Hair follicular keratinocyte (primary cell): ENCODE results near the gene KRTAP12-4. TPM values are rescaled to one million over a fixed set of nuclear protein-coding genes. Genes with fewer than 3 reads are reported as not detected.

Experiments used
- total RNA-seq: library from RNA; depleted of rRNA; stranded (reverse); fragments of >200 nt; gene quantifications from 2 replicates; pipeline ENCODE4 v1.2.3, GENCODE V29; 2015

The KRTAP12-4 gene
- not detected in 2 replicates for total RNA-seq

GRCh38 chr21:44654576-44655175, at the start of gene KRTAP12-4:
Gene KRTAP12-4 (minus strand): TSS chr21:44654659. CDS start chr21:44654614, 45 bp downstream.

GRCh38 chr21:44697172-44697810, 42.8 kb upstream of the KRTAP12-4 start, which contains the start of gene KRTAP10-12:
Gene KRTAP10-12 (plus strand): TSS chr21:44697172. CDS start chr21:44697202, 30 bp downstream.

GRCh38 chr21:44681861-44682579, 27.6 kb upstream of the KRTAP12-4 start, which contains the start of gene KRTAP12-1:
Gene KRTAP12-1 (minus strand): TSS chr21:44682163. CDS start chr21:44682123, 40 bp downstream.

GRCh38 chr21:44666401-44667320, 12.2 kb upstream of the KRTAP12-4 start, which contains the start of gene KRTAP12-2:
Gene KRTAP12-2 (minus strand): TSS chr21:44666927. CDS start chr21:44666886, 41 bp downstream.

GRCh38 chr21:44657635-44658540, 3.4 kb upstream of the KRTAP12-4 start, which contains the start of gene KRTAP12-3:
Gene KRTAP12-3 (plus strand): TSS chr21:44657932. CDS start chr21:44657980, 48 bp downstream.

GRCh38 chr21:44646366-44647221, 7.9 kb downstream of the KRTAP12-4 start, which contains the start of gene KRTAP10-11:
Gene KRTAP10-11 (plus strand): TSS chr21:44646414. CDS start chr21:44646459, 45 bp downstream.

GRCh38 chr21:44637018-44637850, 17.2 kb downstream of the KRTAP12-4 start, which contains the start of gene KRTAP10-10:
Gene KRTAP10-10 (plus strand): TSS chr21:44637356. CDS start chr21:44637418, 62 bp downstream.

GRCh38 chr21:44626673-44627143, 27.8 kb downstream of the KRTAP12-4 start, which contains the start of gene KRTAP10-9:
Gene KRTAP10-9 (plus strand): TSS chr21:44627093. CDS start chr21:44627172, 79 bp downstream.

GRCh38 chr21:44612029-44612486, 42.4 kb downstream of the KRTAP12-4 start, which contains the start of gene KRTAP10-8:
Gene KRTAP10-8 (plus strand): TSS chr21:44612079. CDS start chr21:44612101, 22 bp downstream.

Other genes with a start within 250 kb of the KRTAP12-4 start
- gene LRRC3, start 199.1 kb downstream of the KRTAP12-4 start, total RNA-seq, result 1.9 and 3.3 TPM in 2 replicates
- gene KRTAP10-1, start 114.5 kb downstream of the KRTAP12-4 start, total RNA-seq, result not detected in 2 replicates
- not detected in 2 replicates for gene KRTAP10-2, start 103.2 kb downstream of the KRTAP12-4 start, total RNA-seq
- not detected in 2 replicates for gene KRTAP10-3, start 95.9 kb downstream of the KRTAP12-4 start, total RNA-seq
- not detected in 2 replicates for gene KRTAP10-4, start 80.9 kb downstream of the KRTAP12-4 start, total RNA-seq
- not detected in 2 replicates for gene KRTAP10-5, start 74.1 kb downstream of the KRTAP12-4 start, total RNA-seq
- gene KRTAP10-6, start 62.2 kb downstream of the KRTAP12-4 start, total RNA-seq, result not detected in 2 replicates
- gene KRTAP10-7, start 54.1 kb downstream of the KRTAP12-4 start, total RNA-seq, result not detected in 2 replicates
- gene KRTAP10-8, start 42.6 kb downstream of the KRTAP12-4 start, total RNA-seq, result not detected in 2 replicates
- gene KRTAP10-9, start 27.6 kb downstream of the KRTAP12-4 start, total RNA-seq, result not detected in 2 replicates
- not detected in 2 replicates for gene KRTAP10-10, start 17.3 kb downstream of the KRTAP12-4 start, total RNA-seq
- not detected in 2 replicates for gene KRTAP10-11, start 8.2 kb downstream of the KRTAP12-4 start, total RNA-seq
- not detected in 2 replicates for gene KRTAP12-3, start 3.3 kb upstream of the KRTAP12-4 start, total RNA-seq
- gene KRTAP12-2, start 12.3 kb upstream of the KRTAP12-4 start, total RNA-seq, result not detected in 2 replicates
- gene KRTAP12-1, start 27.5 kb upstream of the KRTAP12-4 start, total RNA-seq, result not detected in 2 replicates
- not detected in 2 replicates for gene KRTAP10-12, start 42.5 kb upstream of the KRTAP12-4 start, total RNA-seq
- gene TSPEAR, start 56.9 kb upstream of the KRTAP12-4 start, total RNA-seq, result not detected in 2 replicates
- 41.7 and 46.1 TPM in 2 replicates for gene UBE2G2, start 147.2 kb upstream of the KRTAP12-4 start, total RNA-seq
- gene SUMO3, start 163.4 kb upstream of the KRTAP12-4 start, total RNA-seq, result 82.6 and 98.3 TPM in 2 replicates
- gene PTTG1IP, start 219.0 kb upstream of the KRTAP12-4 start, total RNA-seq, result 99.3 and 152 TPM in 2 replicates